ENCODE results near the gene CRAMP1. TPM values are rescaled to one million over a fixed set of nuclear protein-coding genes. Genes with fewer than 3 reads are reported as not detected.
A peak's percentile ranks its signal among the peaks of the same experiment; 100 is the strongest.

The CRAMP1 gene
- total RNA-seq, 2 experiments from 2014 or later: 15.1 to 15.7 TPM

DNA sequence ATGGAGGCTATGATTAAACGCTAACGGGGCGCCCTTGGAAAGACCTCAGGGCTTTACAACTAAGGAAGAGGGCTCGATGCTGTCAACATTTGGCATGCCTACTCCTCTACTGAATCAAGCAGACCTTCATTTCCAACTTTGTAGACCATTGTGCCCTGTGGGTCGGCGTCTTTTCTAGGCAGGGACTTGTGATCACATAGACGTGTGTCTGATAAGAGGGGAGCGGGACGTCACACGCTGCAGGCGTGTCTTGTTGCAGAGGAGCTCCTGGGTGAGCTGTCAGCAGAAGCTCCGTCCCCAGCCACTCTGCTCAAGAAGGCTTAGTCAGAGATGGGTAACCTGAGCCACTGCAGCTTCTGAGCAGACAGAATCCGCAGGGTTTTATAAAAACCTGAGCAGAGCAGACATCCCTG is 96.6 kb downstream of the CRAMP1 start:
- peak overlapping the region; percentile 96 for H3K4me3 Mint-ChIP-seq
- H3K27ac Mint-ChIP-seq: no peak overlapping the region
- TF ChIP-seq CTCF (IDR thresholded peaks at IDR 0.05): no peak
- intact Hi-C loops (cut with micrococcal nuclease): no loop called here
- peaks cover 48% of the 10 kb centered on the region for H3K4me1 Mint-ChIP-seq (ENCODE audit: low read depth)
- no peaks in the 10 kb centered on the region for H3K27me3 Mint-ChIP-seq
- peak; percentile 13 for ATAC-seq
- CTCF ChIA-PET: interaction anchor here (1.0 to 1.1 kb wide), 2 partner anchors 41 to 74 kb away, joined by 3 to 4 read pairs; partner anchors contain the start of genes NUBP2 and SPSB3
- peak; percentile 62 for DNase-seq
- H3K36me3 Mint-ChIP-seq (ENCODE audit: low read depth): peaks cover 3% of the 10 kb centered on the region
- POLR2A ChIA-PET: interaction anchor here (1.4 to 1.8 kb wide), 3 partner anchors 10 to 42 kb away, joined by 3 to 5 read pairs (median 4); partner anchors contain the start of gene JPT2
- H3K9me3 Mint-ChIP-seq: no peaks in the 10 kb centered on the region

DNA sequence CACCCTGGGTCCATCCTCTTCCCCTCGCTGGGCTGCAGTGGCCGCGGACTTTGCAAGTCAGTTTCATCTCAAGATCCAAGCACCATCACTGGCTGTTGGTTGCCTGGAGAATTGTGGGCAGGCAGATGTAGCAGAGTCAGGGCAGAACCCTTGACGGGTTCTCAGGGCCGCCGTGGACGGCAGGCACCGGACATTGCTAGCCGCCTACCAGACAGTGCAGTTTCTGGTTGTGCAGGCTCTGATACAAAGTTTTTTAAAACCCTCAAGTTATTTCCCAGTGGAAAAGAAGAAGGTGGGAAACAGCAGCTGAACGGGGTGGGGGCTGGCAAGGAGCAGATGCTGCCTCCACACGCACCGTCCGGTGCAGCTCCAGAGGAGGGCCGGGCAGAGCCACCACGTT is 97.2 kb downstream of the CRAMP1 start:
- intact Hi-C loops (cut with micrococcal nuclease): no loop called here
- TF ChIP-seq CTCF (IDR thresholded peaks at IDR 0.05): no peak
- ChIA-PET POLR2A (interaction anchor here (1.4 kb wide), 1 partner anchor 30 kb away, joined by 4 read pairs; the partner anchor contains the start of gene JPT2), CTCF (no interaction called here)
- Mint-ChIP-seq H3K27ac (no peak overlapping the region), H3K4me3 (no peak overlapping the region), H3K27me3 (no peaks in the 10 kb centered on the region), H3K36me3 (ENCODE audit: low read depth) (peaks cover 1% of the 10 kb centered on the region), H3K4me1 (ENCODE audit: low read depth) (peaks cover 50% of the 10 kb centered on the region), H3K9me3 (no peaks in the 10 kb centered on the region)
- no peak for ATAC-seq
- DNase-seq: no peak

DNA sequence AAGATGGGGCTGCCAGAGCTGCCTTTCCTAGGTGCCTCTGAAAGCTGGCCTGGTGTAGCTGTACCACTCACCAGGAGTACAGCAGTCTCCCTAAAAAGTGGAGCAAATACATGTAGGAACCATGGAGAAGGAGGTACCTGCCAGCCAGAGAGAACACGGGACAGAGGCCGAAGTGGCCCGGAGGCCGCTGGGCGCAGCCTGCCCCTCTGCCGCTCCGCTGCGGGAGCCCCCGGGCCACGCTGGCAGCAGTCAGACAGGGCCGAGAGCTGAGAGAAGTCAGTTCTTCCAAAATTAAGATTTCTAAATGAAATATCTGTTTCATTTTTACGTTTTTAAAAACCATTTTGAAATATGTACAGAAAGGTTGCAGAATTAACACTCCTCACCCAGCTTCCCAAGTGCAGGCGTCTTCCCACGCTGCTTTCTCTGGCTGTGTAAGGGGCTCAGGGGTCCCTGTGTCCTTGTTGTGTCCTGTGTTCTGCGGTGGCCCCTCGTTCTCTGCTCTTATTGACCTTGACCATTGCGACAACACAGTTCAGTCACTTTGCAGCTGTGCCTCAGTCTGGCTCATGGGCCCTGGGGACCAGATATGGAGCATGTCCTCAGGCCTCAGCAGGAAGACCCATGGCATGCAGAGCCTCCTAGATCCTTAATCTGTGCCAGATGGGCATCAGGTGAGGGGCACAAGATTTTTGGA is 98.8 kb downstream of the CRAMP1 start:
- no peak for ATAC-seq
- intact Hi-C loops (cut with micrococcal nuclease): no loop called here
- TF ChIP-seq CTCF (IDR thresholded peaks at IDR 0.05): no peak
- ChIA-PET CTCF (interaction anchor here (1.1 kb wide), 1 partner anchor 10 kb away, joined by 3 read pairs; no protein-coding TSS in a partner anchor), POLR2A (interaction anchor here (0.8 kb wide), 1 partner anchor 33 kb away, joined by 3 read pairs; the partner anchor contains the start of gene JPT2)
- no peak overlapping the region for H3K27ac Mint-ChIP-seq
- peaks cover 45% of the 10 kb centered on the region for H3K4me1 Mint-ChIP-seq (ENCODE audit: low read depth)
- no peaks in the 10 kb centered on the region for H3K27me3 Mint-ChIP-seq
- no peak for DNase-seq
- peaks cover 1% of the 10 kb centered on the region for H3K36me3 Mint-ChIP-seq (ENCODE audit: low read depth)
- H3K4me3 Mint-ChIP-seq: no peak overlapping the region
- H3K9me3 Mint-ChIP-seq: no peaks in the 10 kb centered on the region

GRCh38 chr16:1712791-1713261 is 100.7 kb downstream of the CRAMP1 start:
- TF ChIP-seq CTCF (IDR thresholded peaks at IDR 0.05): no peak
- intact Hi-C loops (cut with micrococcal nuclease): no loop called here
- Mint-ChIP-seq H3K4me1 (ENCODE audit: low read depth) (peaks cover 38% of the 10 kb centered on the region), H3K9me3 (no peaks in the 10 kb centered on the region), H3K4me3 (no peak overlapping the region), H3K27ac (peak overlapping the region; percentile 9), H3K27me3 (no peaks in the 10 kb centered on the region), H3K36me3 (ENCODE audit: low read depth) (peaks cover 1% of the 10 kb centered on the region)
- ChIA-PET POLR2A (interaction anchor here (1.0 kb wide), 1 partner anchor 58 kb away, joined by 3 read pairs; no protein-coding TSS in a partner anchor), CTCF (no interaction called here)
- DNase-seq: no peak
- ATAC-seq: no peak

DNA sequence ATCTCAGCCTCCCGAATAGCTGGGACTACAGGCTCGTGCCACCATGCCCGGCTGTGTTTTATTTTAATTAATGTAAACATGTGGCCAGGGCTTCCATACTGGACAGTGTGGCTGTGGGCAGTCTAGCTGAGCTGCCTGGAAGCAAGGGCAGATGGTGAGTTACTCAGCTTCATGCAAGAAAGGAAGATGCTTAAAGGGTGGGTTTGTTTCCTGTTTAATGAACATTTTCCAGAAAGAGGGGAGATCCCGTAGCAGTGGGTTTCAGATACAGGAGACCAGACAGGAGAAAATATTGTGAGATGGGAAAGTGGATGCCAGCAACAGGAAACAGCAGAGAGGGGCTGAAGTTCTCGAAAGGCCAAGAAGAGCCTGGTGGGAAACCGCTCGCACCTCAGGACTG is 101.2 kb downstream of the CRAMP1 start:
- ChIA-PET POLR2A (no interaction called here), CTCF (no interaction called here)
- H3K4me1 Mint-ChIP-seq (ENCODE audit: low read depth): peaks cover 33% of the 10 kb centered on the region
- H3K9me3 Mint-ChIP-seq: no peaks in the 10 kb centered on the region
- ATAC-seq: no peak
- no peak overlapping the region for H3K4me3 Mint-ChIP-seq
- DNase-seq: no peak
- H3K27ac Mint-ChIP-seq: no peak overlapping the region
- intact Hi-C loops (cut with micrococcal nuclease): no loop called here
- H3K27me3 Mint-ChIP-seq: no peaks in the 10 kb centered on the region
- no peaks in the 10 kb centered on the region for H3K36me3 Mint-ChIP-seq (ENCODE audit: low read depth)
- TF ChIP-seq CTCF (IDR thresholded peaks at IDR 0.05): no peak
